Measurements from ENCODE around the gene TNNI3. TPM values are rescaled to one million over a fixed set of nuclear protein-coding genes. Genes with fewer than 3 reads are reported as not detected.

The TNNI3 gene
- total and polyA plus RNA-seq, 2 donors (not counting 3 experiments of a cell fraction or from before 2014, with no cell fraction given) = not detected

DNA sequence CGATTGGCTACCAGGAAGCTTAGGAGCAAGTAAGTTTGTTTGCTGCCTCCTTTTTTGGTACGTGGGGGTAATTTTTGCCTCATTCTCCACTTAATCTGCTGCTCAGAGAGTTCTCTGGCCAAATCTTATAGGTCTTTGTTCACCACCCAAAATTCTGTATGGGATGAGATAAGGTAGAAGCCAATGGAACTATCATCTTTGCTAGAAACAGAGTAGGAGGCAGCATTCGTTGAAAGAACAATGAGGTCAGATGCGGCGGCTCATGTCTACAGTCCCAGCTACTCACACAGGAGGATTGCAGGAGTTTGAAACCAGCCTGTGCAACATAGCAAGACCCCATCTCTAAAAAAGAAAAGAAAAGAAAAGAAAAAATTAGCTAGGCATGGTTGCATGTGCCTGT, 13.9 kb upstream of the TNNI3 start:
- Histone ChIP-seq H3K36me3 (ENCODE audit: control insufficient read depth in 2 of 2, extremely low read depth in 1 of 2, insufficient read depth in 2 of 2, low read length in 2 of 2) (no peaks in the 10 kb centered on the region), H3K4me2 (ENCODE audit: insufficient read depth, low read length) (no peak overlapping the region), H3K79me2 (ENCODE audit: control insufficient read depth, insufficient read depth, low read length) (no peaks in the 10 kb centered on the region), H3K27ac (ENCODE audit: insufficient read depth, low read depth, low read length) (no peak overlapping the region), H3K9me3 (replicated peaks; ENCODE audit: control insufficient read depth, insufficient read depth, low read length) (no peaks in the 10 kb centered on the region), H3K9me1 (replicated peaks; ENCODE audit: control insufficient read depth, extremely low read depth, insufficient read depth, low read length) (no peaks in the 10 kb centered on the region), H3K4me3 (replicated peaks in 1 of 3; ENCODE audit: insufficient read depth in 1 of 3, low read depth in 1 of 3, low read length in 3 of 3) (no peak overlapping the region), H3K9ac (replicated peaks; ENCODE audit: extremely low read depth, insufficient read depth, low read length) (no peak overlapping the region), H4K20me1 (replicated peaks; ENCODE audit: control insufficient read depth, extremely low read depth, insufficient read depth, low read length) (no peaks in the 10 kb centered on the region), H3K27me3 (ENCODE audit: control insufficient read depth in 2 of 2, insufficient read depth in 2 of 2, low read length in 2 of 2) (peaks cover 22 to 27% of the 10 kb centered on the region in 2 experiments), H2AFZ (ENCODE audit: low read depth, low read length) (no peak overlapping the region), H3K4me1 (ENCODE audit: control insufficient read depth, extremely low read depth, insufficient read depth, low read length) (no peaks in the 10 kb centered on the region)
- intact Hi-C loops (cut with micrococcal nuclease) (no loop called here), dilution Hi-C loops (cut with MboI; ENCODE audit: extremely low pct_ligation_motif_present, low sequenced_read_pairs) (no loop called here)
- CTCF ChIA-PET = interaction anchor here (0.7 to 1.1 kb wide), 4 partner anchors 9 to 332 kb away, joined by 3 to 4 read pairs (median 3); partner anchors contain the start of gene SYT5
- TF ChIP-seq MYC (IDR thresholded peaks at IDR 0.05; ENCODE audit: low read depth, low read length) (no peak), FOS (IDR thresholded peaks at IDR 0.05; ENCODE audit: borderline replicate concordance, insufficient read depth, low read length) (no peak), CTCF (IDR thresholded peaks at IDR 0.05; ENCODE audit: extremely low read depth in 1 of 2, insufficient read depth in 1 of 2, low read depth in 1 of 2, low read length in 2 of 2) (no peak), JUN (IDR thresholded peaks at IDR 0.05; ENCODE audit: borderline replicate concordance, insufficient read depth, insufficient read length, low read depth) (no peak), POLR2AphosphoS5 (IDR thresholded peaks at IDR 0.05; ENCODE audit: insufficient read depth, low read depth, low read length) (no peak), POLR2A (IDR thresholded peaks at IDR 0.05; ENCODE audit: low read depth, low read length) (no peak), EZH2 (IDR thresholded peaks at IDR 0.05; ENCODE audit: borderline replicate concordance, low read depth, low read length, severe bottlenecking) (no peak), GATA2 (IDR thresholded peaks at IDR 0.05; ENCODE audit: insufficient read depth, insufficient read length, low read depth, low read length) (no peak)
- TF ChIP-seq, protein P1, sequence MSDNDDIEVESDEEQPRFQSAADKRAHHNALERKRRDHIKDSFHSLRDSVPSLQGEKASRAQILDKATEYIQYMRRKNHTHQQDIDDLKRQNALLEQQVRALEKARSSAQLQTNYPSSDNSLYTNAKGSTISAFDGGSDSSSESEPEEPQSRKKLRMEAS (IDR thresholded peaks at IDR 0.05; ENCODE audit: insufficient read depth, insufficient read length) = no peak
- no peak for FAIRE-seq
- no TSS peak for BruUV-seq (replicated peaks)
- no peak for DNase-seq (ENCODE audit: low read depth, low spot score)
- POLR2A ChIA-PET = no interaction called here
